Left lung (tissue), 10 donors: ENCODE results near the gene BMPR1A. TPM values are rescaled to one million over a fixed set of nuclear protein-coding genes. Genes with fewer than 3 reads are reported as not detected.

Source experiments
- ATAC-seq: fragments of 200-7000 bp; cut with Tn5 transposase; one replicate; pipeline ENCODE4 v1.9.1; 2020; ENCODE audit warnings: moderate library complexity
- DNase-seq, 4 donors: peaks; one replicate each; pipeline ENCODE4 v3.0.0-alpha.2; 2013 to 2020
- H3K27ac ChIP-seq, 2 donors: fragments of 200-600 bp; sonication (generic) in 1 of 2; one replicate each; pipeline versions ENCODE4 v1.5.0 to v1.8.0; 2020 to 2021
- H3K27me3 ChIP-seq, 2 donors: fragments of 200-600 bp; sonication (generic) in 1 of 2; one replicate each; pipeline versions ENCODE4 v1.5.0 to v1.8.0; 2020 to 2021
- H3K36me3 ChIP-seq, 2 donors: fragments of 200-600 bp; sonication (generic) in 1 of 2; one replicate each; pipeline versions ENCODE4 v1.5.0 to v1.8.0; 2020 to 2021
- H3K4me1 ChIP-seq, 2 donors: fragments of 200-600 bp; one replicate each; pipeline ENCODE4 v1.8.0; 2021
- H3K4me3 ChIP-seq, 2 donors: fragments of 200-600 bp; sonication (generic) in 1 of 2; one replicate each; pipeline versions ENCODE4 v1.5.0 to v1.8.0; 2020 to 2021; ENCODE audit warnings: mild to moderate bottlenecking in 1 of 2
- H3K9me3 ChIP-seq, 2 donors: fragments of 200-600 bp; sonication (generic) in 1 of 2; one replicate each; pipeline versions ENCODE4 v1.5.0 to v1.8.0; 2020 to 2021
- intact Hi-C, 2 donors: fragments of 100-400 bp; cut with DNase I; formaldehyde crosslinking; loops; one replicate each; pipeline versions ENCODE4 v1.11.2 to v1.14.2; 2022
- polyA plus RNA-seq, 6 donors: library from polyadenylated mRNA; unstranded; fragments of 120-200 nt; gene quantifications; one replicate each; pipeline ENCODE4 v1.2.1, GENCODE V29; 2013; ENCODE audit not compliant: insufficient read length in 6 of 6
- total RNA-seq, 2 donors: library from RNA; stranded (reverse); fragmentation: NEBNext Ultra II Directional; extraction: Animal tissue kit (Norgen Biotek cat#: 25700); gene quantifications; one replicate each; pipeline ENCODE4 v1.2.1, GENCODE V29; 2021
- TF ChIP-seq, protein P1 (sequence below), 2 donors: fragments of 200-600 bp; sonication (generic) in 1 of 2; IDR thresholded peaks; one replicate each; pipeline versions ENCODE4 v1.5.0 to v1.8.0; 2021; ENCODE audit warnings: antibody characterized with exemption in 2 of 2
- donor health status: DM: no; HTN: yes; CAD: no.
- donor health status: DM: no; HTN: no; CAD: no.

BMPR1A gene
- total and polyA plus RNA-seq, 8 donors: 33.4 to 87.2 (median 72.9) TPM

- Histone ChIP-seq H3K4me3 (no peak overlapping the region), H3K27me3 (no peaks in the 10 kb centered on the region), H3K27ac (no peak overlapping the region), H3K9me3 (no peaks in the 10 kb centered on the region), H3K4me1 (no peaks in the 10 kb centered on the region), H3K36me3 (no peaks in the 10 kb centered on the region)
- intact Hi-C loops: no loop called here
- TF ChIP-seq, protein P1, sequence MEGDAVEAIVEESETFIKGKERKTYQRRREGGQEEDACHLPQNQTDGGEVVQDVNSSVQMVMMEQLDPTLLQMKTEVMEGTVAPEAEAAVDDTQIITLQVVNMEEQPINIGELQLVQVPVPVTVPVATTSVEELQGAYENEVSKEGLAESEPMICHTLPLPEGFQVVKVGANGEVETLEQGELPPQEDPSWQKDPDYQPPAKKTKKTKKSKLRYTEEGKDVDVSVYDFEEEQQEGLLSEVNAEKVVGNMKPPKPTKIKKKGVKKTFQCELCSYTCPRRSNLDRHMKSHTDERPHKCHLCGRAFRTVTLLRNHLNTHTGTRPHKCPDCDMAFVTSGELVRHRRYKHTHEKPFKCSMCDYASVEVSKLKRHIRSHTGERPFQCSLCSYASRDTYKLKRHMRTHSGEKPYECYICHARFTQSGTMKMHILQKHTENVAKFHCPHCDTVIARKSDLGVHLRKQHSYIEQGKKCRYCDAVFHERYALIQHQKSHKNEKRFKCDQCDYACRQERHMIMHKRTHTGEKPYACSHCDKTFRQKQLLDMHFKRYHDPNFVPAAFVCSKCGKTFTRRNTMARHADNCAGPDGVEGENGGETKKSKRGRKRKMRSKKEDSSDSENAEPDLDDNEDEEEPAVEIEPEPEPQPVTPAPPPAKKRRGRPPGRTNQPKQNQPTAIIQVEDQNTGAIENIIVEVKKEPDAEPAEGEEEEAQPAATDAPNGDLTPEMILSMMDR (IDR thresholded peaks at IDR 0.05): no peak
- DNase-seq: no peak
- peak; percentile 59 for ATAC-seq
Measured at GRCh38 chr10:86855513-86855912, 99.1 kb downstream of the BMPR1A start.

DNA sequence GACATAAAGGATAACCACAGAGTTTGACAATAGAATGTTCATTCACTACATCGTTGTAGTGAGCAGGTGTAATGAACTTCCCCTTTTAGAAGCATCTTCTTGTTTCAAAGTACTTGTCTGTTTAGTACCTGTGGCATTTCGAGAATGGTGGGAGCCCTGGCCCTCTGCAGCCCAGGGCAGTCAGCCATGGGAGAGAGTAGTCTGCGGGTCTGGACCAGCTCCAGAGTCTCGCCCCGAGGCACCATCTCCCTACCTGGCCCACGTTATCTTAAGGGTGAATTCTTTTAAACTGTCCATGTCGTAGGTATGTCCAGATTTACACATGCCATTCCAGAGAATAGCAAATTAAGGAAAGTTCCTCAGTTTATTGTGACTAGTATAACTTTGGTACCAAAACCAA, 99.7 kb downstream of the BMPR1A start:
- intact Hi-C loops: no loop called here
- Histone ChIP-seq H3K27me3 (no peaks in the 10 kb centered on the region), H3K9me3 (no peaks in the 10 kb centered on the region), H3K4me3 (no peak overlapping the region), H3K36me3 (no peaks in the 10 kb centered on the region), H3K4me1 (no peaks in the 10 kb centered on the region), H3K27ac (no peak overlapping the region)
- DNase-seq (no peak), ATAC-seq (no peak)
- TF ChIP-seq, protein P1 (IDR thresholded peaks at IDR 0.05): no peak

- Histone ChIP-seq H3K36me3 (no peaks in the 10 kb centered on the region), H3K4me3 (no peak overlapping the region), H3K9me3 (no peaks in the 10 kb centered on the region), H3K4me1 (no peaks in the 10 kb centered on the region), H3K27ac (no peak overlapping the region), H3K27me3 (no peaks in the 10 kb centered on the region)
- TF ChIP-seq, protein P1 (IDR thresholded peaks at IDR 0.05): no peak
- ATAC-seq: no peak
- intact Hi-C loops: no loop called here
- no peak for DNase-seq
Measured at GRCh38 chr10:86857128-86857721, 100.8 kb downstream of the BMPR1A start.

DNA sequence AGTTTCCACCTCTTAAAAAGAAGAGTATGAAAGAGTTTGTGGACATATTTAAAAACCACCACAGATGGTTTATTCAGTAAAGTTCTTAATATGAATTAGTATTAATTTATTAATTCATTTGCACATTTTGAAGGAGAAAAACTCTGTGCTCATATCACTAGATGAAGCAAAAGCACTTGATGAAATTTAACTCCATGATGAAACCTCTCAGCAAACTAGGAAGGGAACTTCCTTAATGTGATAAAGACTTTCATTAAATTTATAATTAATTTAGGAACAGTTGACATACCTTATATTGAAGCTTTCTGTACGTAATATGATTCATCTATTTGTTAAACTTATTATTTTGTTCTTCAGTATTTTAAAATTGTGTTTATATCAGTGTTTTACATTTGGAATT, 101.6 kb downstream of the BMPR1A start:
- intact Hi-C loops: no loop called here
- DNase-seq: no peak
- Histone ChIP-seq H3K27me3 (no peaks in the 10 kb centered on the region), H3K4me3 (no peak overlapping the region), H3K4me1 (no peaks in the 10 kb centered on the region), H3K36me3 (no peaks in the 10 kb centered on the region), H3K27ac (no peak overlapping the region), H3K9me3 (no peaks in the 10 kb centered on the region)
- ATAC-seq: no peak
- TF ChIP-seq, protein P1 (IDR thresholded peaks at IDR 0.05): no peak

DNA sequence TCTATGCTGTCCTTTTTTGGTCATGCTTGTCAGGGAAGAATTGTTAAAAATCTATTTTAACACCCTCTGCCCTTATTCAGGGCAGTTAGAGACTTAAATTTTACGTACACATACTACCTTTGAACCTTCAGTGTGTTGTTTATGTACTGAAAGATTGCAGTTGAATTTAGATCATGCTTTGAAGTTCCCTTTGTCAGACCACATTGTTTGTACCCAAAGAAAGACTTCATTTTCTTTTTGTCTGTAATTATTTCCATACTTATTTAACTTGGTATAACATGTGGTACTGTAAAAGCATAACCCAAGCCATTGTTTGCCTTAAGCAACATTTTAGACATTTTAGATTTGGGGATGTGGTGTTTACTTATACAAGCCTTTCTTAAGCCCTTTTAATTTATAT, 104.9 kb downstream of the BMPR1A start:
- TF ChIP-seq, protein P1 (IDR thresholded peaks at IDR 0.05): no peak
- DNase-seq: no peak
- Histone ChIP-seq H3K4me1 (no peaks in the 10 kb centered on the region), H3K9me3 (no peaks in the 10 kb centered on the region), H3K36me3 (no peaks in the 10 kb centered on the region), H3K4me3 (no peak overlapping the region), H3K27me3 (peaks cover 0 to under 1% of the 10 kb centered on the region in 2 donors), H3K27ac (no peak overlapping the region)
- intact Hi-C loops: no loop called here
- ATAC-seq: no peak
